ENCODE data around the gene COL4A6. TPM values are rescaled to one million over a fixed set of nuclear protein-coding genes. Genes with fewer than 3 reads are reported as not detected.
"Not testable (repeated sequence)": the region's sequence is repeated elsewhere in the genome, so short reads cannot be mapped to it uniquely, and the experiment has no call there.

Gene COL4A6
- polyA plus RNA-seq, 1 donor from 2014 or later, result 1.6 TPM

DNA sequence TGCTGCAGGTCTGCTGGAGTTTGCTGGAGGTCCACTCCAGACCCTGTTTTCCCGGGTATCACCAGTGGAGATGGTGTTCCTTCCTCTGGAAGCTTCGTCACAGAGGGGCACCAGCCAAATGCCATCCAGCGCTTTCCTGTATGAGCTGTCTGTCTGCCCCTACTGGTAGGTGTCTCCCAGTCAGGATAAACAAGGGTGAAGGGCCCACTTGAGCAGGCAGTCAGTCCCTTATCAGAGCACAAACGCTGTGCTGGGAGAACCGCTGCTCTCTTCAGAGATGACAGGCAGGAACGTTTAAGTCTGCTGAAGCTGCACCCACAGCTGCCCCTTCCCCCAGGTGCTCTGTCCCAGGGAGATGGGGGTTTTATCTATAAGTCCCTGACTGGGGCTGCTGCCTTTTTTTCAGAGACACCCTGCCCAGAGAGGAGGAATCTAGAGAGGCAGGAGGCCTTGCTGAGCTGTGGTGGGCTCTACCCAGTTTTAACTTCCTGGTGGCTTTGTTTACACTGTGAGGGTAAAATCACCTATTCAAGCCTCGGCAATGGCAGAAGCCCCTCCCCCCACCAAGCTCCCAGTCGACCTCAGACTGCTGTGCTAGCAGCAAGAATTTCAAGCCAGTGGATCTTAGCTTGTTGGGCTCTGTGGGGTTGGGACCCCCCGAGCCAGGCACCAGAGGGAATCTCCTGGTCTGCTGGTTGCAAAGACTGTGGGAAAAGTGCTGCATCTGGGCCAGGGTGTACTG, 47.1 kb downstream of the COL4A6 start:
- not testable (repeated sequence) for H4K20me1 ChIP-seq (ENCODE audit: insufficient read depth); H3K9ac ChIP-seq (ENCODE audit: low read length); H3K4me3 ChIP-seq (ENCODE audit: low read length); H2AFZ ChIP-seq (ENCODE audit: low read depth, low read length); H3K79me2 ChIP-seq (replicated peaks; ENCODE audit: insufficient read depth, low read length); H3F3A ChIP-seq (ENCODE audit: insufficient read depth, low read length, poor library complexity, severe bottlenecking); H3K9me2 ChIP-seq (ENCODE audit: insufficient read depth, low read length); H3K4me2 ChIP-seq (ENCODE audit: low read length); H3K27ac ChIP-seq (ENCODE audit: low read length); H3K36me3 ChIP-seq (ENCODE audit: insufficient read depth, low read length); H3K27me3 ChIP-seq (ENCODE audit: insufficient read depth, low read depth, low read length); H3K9me3 ChIP-seq (ENCODE audit: low read length)

DNA sequence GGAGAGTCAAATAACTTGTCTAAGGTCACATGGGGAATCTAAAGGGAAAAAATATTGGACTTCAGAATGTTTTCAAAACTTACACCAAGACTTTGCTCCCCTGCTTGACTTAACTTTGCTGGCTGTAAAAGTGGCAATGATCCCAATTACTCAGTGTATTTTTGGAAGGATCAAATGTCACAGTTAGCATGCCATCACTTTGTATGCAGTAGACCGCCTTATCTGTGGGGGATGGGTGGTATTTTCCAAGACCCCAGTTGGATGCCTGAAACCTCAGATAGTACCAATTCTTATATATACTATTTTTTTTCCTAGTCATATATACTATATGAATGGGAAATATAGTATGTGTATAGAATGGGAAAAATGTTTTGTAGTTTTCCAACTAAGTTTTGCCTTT, 53.4 kb downstream of the COL4A6 start:
- TF ChIP-seq POLR2AphosphoS5 (IDR thresholded peaks at IDR 0.05) (no peak), RAD21 (conservative IDR thresholded peaks at IDR 0.05) (no peak), EP300 (conservative IDR thresholded peaks at IDR 0.05; ENCODE audit: poor library complexity, severe bottlenecking) (no peak)
- Histone ChIP-seq H2AFZ (ENCODE audit: low read depth, low read length) (no peak overlapping the region), H3F3A (ENCODE audit: insufficient read depth, low read length, poor library complexity, severe bottlenecking) (no peaks in the 10 kb centered on the region), H3K27me3 (ENCODE audit: insufficient read depth, low read depth, low read length) (no peaks in the 10 kb centered on the region), H3K4me2 (ENCODE audit: low read length) (no peak overlapping the region), H3K4me3 (ENCODE audit: low read length) (no peak overlapping the region), H3K27ac (ENCODE audit: low read length) (no peak overlapping the region), H3K9me2 (ENCODE audit: insufficient read depth, low read length) (no peaks in the 10 kb centered on the region), H3K9ac (ENCODE audit: low read length) (no peak overlapping the region), H3K79me2 (replicated peaks; ENCODE audit: insufficient read depth, low read length) (no peaks in the 10 kb centered on the region), H4K20me1 (ENCODE audit: insufficient read depth) (no peaks in the 10 kb centered on the region), H3K9me3 (ENCODE audit: low read length) (no peaks in the 10 kb centered on the region), H3K36me3 (ENCODE audit: insufficient read depth, low read length) (no peaks in the 10 kb centered on the region)

DNA sequence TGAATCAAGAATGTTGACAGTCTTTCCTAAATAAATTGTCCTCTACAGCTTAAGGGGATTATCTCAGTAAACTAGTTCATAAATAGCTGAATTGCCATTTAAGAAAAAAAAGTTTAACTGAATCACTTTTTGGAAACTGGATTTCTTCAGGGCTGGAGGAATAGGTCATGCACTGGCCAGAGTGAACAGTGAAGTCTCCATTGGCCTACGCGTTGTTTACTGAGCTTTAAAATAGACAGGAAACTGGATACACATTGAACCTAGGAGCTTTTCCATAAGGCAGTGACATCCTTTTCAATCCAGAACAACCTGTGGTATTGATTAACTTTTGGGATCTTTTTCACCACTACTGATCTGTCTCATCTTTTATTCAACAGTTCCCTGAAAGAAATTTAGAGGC, 58.0 kb downstream of the COL4A6 start:
- H3K9me3 ChIP-seq (ENCODE audit: low read length), result no peaks in the 10 kb centered on the region
- H3K79me2 ChIP-seq (replicated peaks; ENCODE audit: insufficient read depth, low read length), result no peaks in the 10 kb centered on the region
- H3F3A ChIP-seq (ENCODE audit: insufficient read depth, low read length, poor library complexity, severe bottlenecking), result no peaks in the 10 kb centered on the region
- H3K9me2 ChIP-seq (ENCODE audit: insufficient read depth, low read length), result no peaks in the 10 kb centered on the region
- no peak overlapping the region for H3K27ac ChIP-seq (ENCODE audit: low read length)
- H4K20me1 ChIP-seq (ENCODE audit: insufficient read depth), result no peaks in the 10 kb centered on the region
- no peak overlapping the region for H3K4me3 ChIP-seq (ENCODE audit: low read length)
- no peak overlapping the region for H3K4me2 ChIP-seq (ENCODE audit: low read length)
- H3K27me3 ChIP-seq (ENCODE audit: insufficient read depth, low read depth, low read length), result no peaks in the 10 kb centered on the region
- no peak for TF ChIP-seq TAF1 (IDR thresholded peaks at IDR 0.05; ENCODE audit: low read depth)
- TF ChIP-seq, protein P1, sequence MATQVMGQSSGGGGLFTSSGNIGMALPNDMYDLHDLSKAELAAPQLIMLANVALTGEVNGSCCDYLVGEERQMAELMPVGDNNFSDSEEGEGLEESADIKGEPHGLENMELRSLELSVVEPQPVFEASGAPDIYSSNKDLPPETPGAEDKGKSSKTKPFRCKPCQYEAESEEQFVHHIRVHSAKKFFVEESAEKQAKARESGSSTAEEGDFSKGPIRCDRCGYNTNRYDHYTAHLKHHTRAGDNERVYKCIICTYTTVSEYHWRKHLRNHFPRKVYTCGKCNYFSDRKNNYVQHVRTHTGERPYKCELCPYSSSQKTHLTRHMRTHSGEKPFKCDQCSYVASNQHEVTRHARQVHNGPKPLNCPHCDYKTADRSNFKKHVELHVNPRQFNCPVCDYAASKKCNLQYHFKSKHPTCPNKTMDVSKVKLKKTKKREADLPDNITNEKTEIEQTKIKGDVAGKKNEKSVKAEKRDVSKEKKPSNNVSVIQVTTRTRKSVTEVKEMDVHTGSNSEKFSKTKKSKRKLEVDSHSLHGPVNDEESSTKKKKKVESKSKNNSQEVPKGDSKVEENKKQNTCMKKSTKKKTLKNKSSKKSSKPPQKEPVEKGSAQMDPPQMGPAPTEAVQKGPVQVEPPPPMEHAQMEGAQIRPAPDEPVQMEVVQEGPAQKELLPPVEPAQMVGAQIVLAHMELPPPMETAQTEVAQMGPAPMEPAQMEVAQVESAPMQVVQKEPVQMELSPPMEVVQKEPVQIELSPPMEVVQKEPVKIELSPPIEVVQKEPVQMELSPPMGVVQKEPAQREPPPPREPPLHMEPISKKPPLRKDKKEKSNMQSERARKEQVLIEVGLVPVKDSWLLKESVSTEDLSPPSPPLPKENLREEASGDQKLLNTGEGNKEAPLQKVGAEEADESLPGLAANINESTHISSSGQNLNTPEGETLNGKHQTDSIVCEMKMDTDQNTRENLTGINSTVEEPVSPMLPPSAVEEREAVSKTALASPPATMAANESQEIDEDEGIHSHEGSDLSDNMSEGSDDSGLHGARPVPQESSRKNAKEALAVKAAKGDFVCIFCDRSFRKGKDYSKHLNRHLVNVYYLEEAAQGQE (IDR thresholded peaks at IDR 0.05; ENCODE audit: borderline replicate concordance), result no peak
- no peak for TF ChIP-seq RAD21 (conservative IDR thresholded peaks at IDR 0.05)
- TF ChIP-seq, protein P2, sequence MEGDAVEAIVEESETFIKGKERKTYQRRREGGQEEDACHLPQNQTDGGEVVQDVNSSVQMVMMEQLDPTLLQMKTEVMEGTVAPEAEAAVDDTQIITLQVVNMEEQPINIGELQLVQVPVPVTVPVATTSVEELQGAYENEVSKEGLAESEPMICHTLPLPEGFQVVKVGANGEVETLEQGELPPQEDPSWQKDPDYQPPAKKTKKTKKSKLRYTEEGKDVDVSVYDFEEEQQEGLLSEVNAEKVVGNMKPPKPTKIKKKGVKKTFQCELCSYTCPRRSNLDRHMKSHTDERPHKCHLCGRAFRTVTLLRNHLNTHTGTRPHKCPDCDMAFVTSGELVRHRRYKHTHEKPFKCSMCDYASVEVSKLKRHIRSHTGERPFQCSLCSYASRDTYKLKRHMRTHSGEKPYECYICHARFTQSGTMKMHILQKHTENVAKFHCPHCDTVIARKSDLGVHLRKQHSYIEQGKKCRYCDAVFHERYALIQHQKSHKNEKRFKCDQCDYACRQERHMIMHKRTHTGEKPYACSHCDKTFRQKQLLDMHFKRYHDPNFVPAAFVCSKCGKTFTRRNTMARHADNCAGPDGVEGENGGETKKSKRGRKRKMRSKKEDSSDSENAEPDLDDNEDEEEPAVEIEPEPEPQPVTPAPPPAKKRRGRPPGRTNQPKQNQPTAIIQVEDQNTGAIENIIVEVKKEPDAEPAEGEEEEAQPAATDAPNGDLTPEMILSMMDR (IDR thresholded peaks at IDR 0.05; ENCODE audit: poor library complexity, severe bottlenecking), result no peak
- no peak overlapping the region for H2AFZ ChIP-seq (ENCODE audit: low read depth, low read length)
- H3K36me3 ChIP-seq (ENCODE audit: insufficient read depth, low read length), result no peaks in the 10 kb centered on the region
- no peak overlapping the region for H3K9ac ChIP-seq (ENCODE audit: low read length)

DNA sequence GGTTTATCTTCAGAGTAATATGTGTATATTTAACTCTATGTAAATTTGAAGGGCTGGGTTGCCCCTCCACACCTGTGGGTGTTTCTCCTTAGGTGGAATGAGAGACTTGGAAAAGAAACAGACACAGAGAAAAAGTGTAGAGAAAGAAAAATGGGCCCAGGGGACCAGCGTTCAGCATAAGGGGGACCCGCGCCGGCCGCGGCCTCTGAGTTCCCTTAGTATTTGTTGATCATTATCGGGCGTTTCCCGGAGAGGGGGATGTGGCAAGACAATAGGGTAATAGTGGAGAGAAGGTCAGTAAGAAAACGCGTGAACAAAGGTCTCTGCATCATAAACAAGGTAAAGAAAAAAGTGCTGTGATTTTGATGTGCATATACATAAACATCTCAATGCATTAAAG, 61.4 kb downstream of the COL4A6 start:
- not testable (repeated sequence) for H3K27ac ChIP-seq (ENCODE audit: low read length); H2AFZ ChIP-seq (ENCODE audit: low read depth, low read length); H3K4me2 ChIP-seq (ENCODE audit: low read length); H3K4me3 ChIP-seq (ENCODE audit: low read length); H3K9ac ChIP-seq (ENCODE audit: low read length); H3K27me3 ChIP-seq (ENCODE audit: insufficient read depth, low read depth, low read length); H3K9me2 ChIP-seq (ENCODE audit: insufficient read depth, low read length); H3K36me3 ChIP-seq (ENCODE audit: insufficient read depth, low read length); H3K79me2 ChIP-seq (replicated peaks; ENCODE audit: insufficient read depth, low read length); H3K9me3 ChIP-seq (ENCODE audit: low read length); H4K20me1 ChIP-seq (ENCODE audit: insufficient read depth); H3F3A ChIP-seq (ENCODE audit: insufficient read depth, low read length, poor library complexity, severe bottlenecking)

DNA sequence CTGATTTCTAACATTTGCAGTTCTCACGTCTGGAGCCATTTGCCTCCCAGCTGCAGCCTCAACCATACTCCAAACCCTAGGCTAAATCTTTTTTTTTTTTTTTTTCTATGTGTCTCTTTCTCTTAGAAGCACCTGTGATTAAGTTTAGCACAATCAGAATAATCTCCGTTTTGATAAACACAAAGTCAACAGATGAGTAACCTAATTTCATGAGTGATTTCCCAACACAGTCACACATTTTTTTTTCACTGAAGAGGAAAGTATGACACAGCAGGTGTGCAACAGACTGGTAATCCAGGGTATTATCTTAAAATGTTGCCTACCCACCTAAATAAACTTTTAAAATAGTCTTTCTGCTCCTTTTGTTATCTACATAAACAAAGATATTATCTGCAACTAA, 62.6 kb downstream of the COL4A6 start:
- not testable (repeated sequence) for H4K20me1 ChIP-seq (ENCODE audit: insufficient read depth); H3K4me3 ChIP-seq (ENCODE audit: low read length); H3K9me2 ChIP-seq (ENCODE audit: insufficient read depth, low read length); H3F3A ChIP-seq (ENCODE audit: insufficient read depth, low read length, poor library complexity, severe bottlenecking); H3K4me2 ChIP-seq (ENCODE audit: low read length); H3K27me3 ChIP-seq (ENCODE audit: insufficient read depth, low read depth, low read length); H3K9me3 ChIP-seq (ENCODE audit: low read length); H3K9ac ChIP-seq (ENCODE audit: low read length); H3K79me2 ChIP-seq (replicated peaks; ENCODE audit: insufficient read depth, low read length); H3K36me3 ChIP-seq (ENCODE audit: insufficient read depth, low read length); H3K27ac ChIP-seq (ENCODE audit: low read length); H2AFZ ChIP-seq (ENCODE audit: low read depth, low read length)

Measured in neural cell (in vitro differentiated cells).